Brain microvascular endothelial cell (primary cell): Measurements from ENCODE around the gene ATOSA.

Experiments
- DNase-seq: peaks from one replicate; pipeline ENCODE4 v3.0.0-alpha.2; 2020
- H3K27ac ChIP-seq: fragments of 250-450 bp; sonication (Bioruptor Pico); 2 replicates; pipeline ENCODE4 v1.5.1; 2020; ENCODE audit warnings: mild to moderate bottlenecking, moderate library complexity
- H3K27me3 ChIP-seq: fragments of 250-450 bp; sonication (Bioruptor Pico); replicated peaks from 2 replicates; pipeline ENCODE4 v1.5.1; 2020; ENCODE audit warnings: mild to moderate bottlenecking
- H3K36me3 ChIP-seq: fragments of 250-450 bp; sonication (Bioruptor Pico); replicated peaks from 2 replicates; pipeline ENCODE4 v1.5.1; 2020; ENCODE audit warnings: mild to moderate bottlenecking
- H3K4me3 ChIP-seq: 2 replicates; pipeline ENCODE4 v1.5.1; 2011; ENCODE audit warnings: low read depth, mild to moderate bottlenecking, control low read depth, low read length, moderate library complexity
- CTCF ChIP-seq: IDR thresholded peaks from 2 replicates; pipeline ENCODE4 v1.5.1; 2011; ENCODE audit warnings: low read depth, mild to moderate bottlenecking, moderate library complexity, low read length, control low read depth, inconsistent platforms; ENCODE audit errors: missing control alignments
- in situ Hi-C: cut with HindIII; loops from 2 replicates; pipeline ENCODE4 v1.10.0; 2017; ENCODE audit warnings: low sequenced_read_pairs, low pct_ligation_motif_present

ATOSA gene

DNA sequence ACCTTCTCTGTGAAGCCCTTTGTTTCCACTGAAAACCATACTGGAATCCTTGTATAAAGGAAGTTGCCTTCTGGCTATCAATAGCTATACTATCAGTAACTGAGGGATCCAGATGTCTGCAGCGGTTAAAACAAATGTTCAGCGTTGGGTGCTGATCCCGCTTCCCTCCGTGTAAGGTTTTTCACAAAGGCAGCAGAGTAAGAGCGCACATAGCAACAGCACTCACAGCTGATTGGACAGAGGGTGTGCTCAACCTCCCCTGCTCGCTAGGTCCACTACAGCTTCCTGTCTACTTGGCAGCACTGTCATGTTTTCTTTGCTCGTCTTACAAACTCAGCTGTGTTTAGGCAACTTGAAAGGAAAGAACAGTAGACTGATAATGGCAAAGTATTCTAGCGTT, 27.3 kb downstream of the ATOSA start:
- in situ Hi-C loops, result no loop called here
- TF ChIP-seq CTCF, result no peak
- Histone ChIP-seq H3K27me3 (no peaks in the 10 kb centered on the region), H3K4me3 (peak overlapping the region; percentile 46), H3K27ac (peak overlapping the region; percentile 94), H3K36me3 (no peaks in the 10 kb centered on the region)
- peak; percentile 92 for DNase-seq

GRCh38 chr15:52651114-52651513, 28.1 kb downstream of the ATOSA start:
- Histone ChIP-seq H3K27ac (no peak overlapping the region), H3K36me3 (no peaks in the 10 kb centered on the region), H3K4me3 (peak overlapping the region; percentile 46), H3K27me3 (no peaks in the 10 kb centered on the region)
- in situ Hi-C loops, result no loop called here
- DNase-seq, result no peak
- TF ChIP-seq CTCF, result no peak

GRCh38 chr15:52649686-52650085, 29.5 kb downstream of the ATOSA start:
- H3K27ac ChIP-seq, result no peak overlapping the region
- in situ Hi-C loops, result no loop called here
- no peaks in the 10 kb centered on the region for H3K27me3 ChIP-seq
- no peaks in the 10 kb centered on the region for H3K36me3 ChIP-seq
- no peak for TF ChIP-seq CTCF
- DNase-seq, result no peak
- no peak overlapping the region for H3K4me3 ChIP-seq

DNA sequence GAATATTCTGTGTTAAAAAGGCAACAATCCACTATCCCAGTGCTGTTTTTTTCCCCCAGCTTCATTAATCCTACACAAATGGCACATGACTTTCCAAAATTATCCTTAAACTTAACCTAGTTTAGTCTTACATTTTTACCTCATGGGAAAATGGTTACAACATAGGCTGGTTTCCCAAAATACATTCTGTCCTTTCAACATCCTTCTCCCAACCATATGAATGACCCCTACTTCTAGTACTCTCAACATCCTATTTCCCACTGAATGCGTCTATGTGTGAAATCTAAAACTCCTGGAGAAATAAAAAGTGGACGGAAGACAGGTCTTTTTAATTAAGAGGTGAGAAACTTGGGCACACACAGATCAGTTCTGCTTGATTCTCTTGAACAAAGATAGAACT, 33.3 kb downstream of the ATOSA start:
- no peak for TF ChIP-seq CTCF
- no peak for DNase-seq
- H3K36me3 ChIP-seq, result no peaks in the 10 kb centered on the region
- in situ Hi-C loops, result no loop called here
- no peak overlapping the region for H3K4me3 ChIP-seq
- H3K27me3 ChIP-seq, result no peaks in the 10 kb centered on the region
- H3K27ac ChIP-seq, result no peak overlapping the region

DNA sequence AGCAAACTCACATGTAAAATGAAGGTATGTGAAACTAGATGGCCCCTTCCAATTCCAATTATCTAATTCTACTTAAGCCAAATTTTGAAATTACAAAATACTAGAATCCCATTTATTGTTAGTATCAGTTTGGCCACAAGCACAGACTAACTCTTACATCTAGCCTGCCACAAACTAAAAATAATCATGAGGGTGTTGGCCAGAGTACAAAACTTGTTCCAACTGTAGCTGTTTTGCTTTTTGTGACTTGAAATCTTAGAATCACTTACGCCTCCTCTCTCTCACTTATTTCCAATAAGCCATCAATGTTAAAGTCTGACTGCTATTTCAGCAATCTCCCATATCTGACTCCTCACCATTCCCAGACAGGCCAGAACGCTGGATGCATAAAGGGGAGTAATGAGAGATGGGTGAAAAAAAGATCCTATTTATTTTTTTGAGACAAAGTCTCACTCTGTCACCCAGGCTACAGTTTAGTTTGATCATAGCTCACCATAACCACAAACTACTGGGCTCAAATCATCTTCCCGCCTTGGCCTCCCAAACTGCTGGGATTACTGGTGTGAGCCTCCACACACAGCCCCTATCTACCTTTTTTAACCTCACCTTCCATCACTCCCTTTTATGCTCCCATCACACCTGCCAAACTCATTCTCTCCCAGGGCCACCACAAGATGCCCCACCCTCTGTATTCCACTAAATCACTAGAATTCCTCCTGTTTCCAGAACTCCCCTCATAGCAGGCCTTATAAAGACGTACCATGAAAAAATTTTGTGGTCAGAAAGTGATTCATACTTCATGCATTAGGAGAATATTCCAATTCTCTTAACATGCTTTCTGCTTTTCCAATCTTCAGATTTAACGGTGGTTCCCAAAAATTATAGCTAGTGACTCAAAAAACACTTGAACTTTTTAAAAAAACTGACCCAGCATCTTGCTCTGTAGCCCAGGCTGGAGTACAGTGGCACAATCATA, 36.5 kb downstream of the ATOSA start:
- in situ Hi-C loops, result no loop called here
- no peak for TF ChIP-seq CTCF
- H3K27me3 ChIP-seq, result no peaks in the 10 kb centered on the region
- H3K36me3 ChIP-seq, result no peaks in the 10 kb centered on the region
- H3K27ac ChIP-seq, result peak overlapping the region; percentile 8
- peak; percentile 20 for DNase-seq
- no peak overlapping the region for H3K4me3 ChIP-seq
